ENCODE data around the gene ST6GALNAC5. TPM values are rescaled to one million over a fixed set of nuclear protein-coding genes. Genes with fewer than 3 reads are reported as not detected.
A peak's percentile ranks its signal among the peaks of the same experiment; 100 is the strongest.

The ST6GALNAC5 gene
- total and polyA plus RNA-seq, 2 experiments from 2014 or later: 4.1 to 19.2 TPM

DNA sequence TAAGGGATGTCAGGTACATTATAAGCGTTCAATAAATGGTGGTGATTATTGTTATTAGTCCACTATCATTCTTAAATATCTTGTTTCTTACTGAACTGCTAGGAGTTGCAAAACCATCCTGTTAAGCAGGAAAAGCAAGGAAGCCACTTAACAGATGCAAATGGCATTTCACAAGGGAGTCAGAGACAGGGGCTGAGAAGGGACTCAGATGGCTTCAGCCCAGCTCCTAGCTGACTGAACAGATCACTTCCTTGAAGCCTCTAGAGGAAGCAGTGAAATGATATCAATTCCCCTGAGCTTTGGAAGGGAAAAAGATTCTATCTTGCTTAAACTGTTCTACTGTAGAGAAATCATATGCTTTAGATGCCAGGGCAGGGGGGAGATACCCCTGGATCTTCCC is 151.5 kb downstream of the ST6GALNAC5 start:
- Histone ChIP-seq H3K9me2 (ENCODE audit: insufficient read depth) (peaks cover 11% of the 10 kb centered on the region), H3K27me3 (ENCODE audit: insufficient read depth) (no peaks in the 10 kb centered on the region), H3K4me2 (peak overlapping the region; percentile 4), H2AFZ (no peak overlapping the region), H4K20me1 (replicated peaks; ENCODE audit: insufficient read depth) (no peaks in the 10 kb centered on the region), H3K4me3 (no peak overlapping the region), H3K79me2 (replicated peaks; ENCODE audit: insufficient read depth) (no peaks in the 10 kb centered on the region), H3F3A (replicated peaks; ENCODE audit: low read depth) (no peaks in the 10 kb centered on the region), H3K36me3 (ENCODE audit: insufficient read depth) (no peaks in the 10 kb centered on the region), H3K4me1 (ENCODE audit: insufficient read depth) (peaks cover 21% of the 10 kb centered on the region), H3K27ac (ENCODE audit: low read depth) (no peak overlapping the region)
- Mint-ChIP-seq H3K4me1 (peaks cover 44% of the 10 kb centered on the region), H3K9me3 (no peaks in the 10 kb centered on the region), H3K4me3 (no peak overlapping the region), H3K27me3 (ENCODE audit: insufficient read depth, low read depth, poor library complexity) (no peaks in the 10 kb centered on the region), H3K27ac (no peak overlapping the region), H3K36me3 (ENCODE audit: low read depth) (peaks cover 2% of the 10 kb centered on the region; the same call in 1 of the 3 replicates)
- peak; percentile 53 for DNase-seq (ENCODE audit: low spot score)
- TF ChIP-seq JUNB (IDR thresholded peaks at IDR 0.05; ENCODE audit: unreplicated experiment): no peak
- TF ChIP-seq, protein P1, sequence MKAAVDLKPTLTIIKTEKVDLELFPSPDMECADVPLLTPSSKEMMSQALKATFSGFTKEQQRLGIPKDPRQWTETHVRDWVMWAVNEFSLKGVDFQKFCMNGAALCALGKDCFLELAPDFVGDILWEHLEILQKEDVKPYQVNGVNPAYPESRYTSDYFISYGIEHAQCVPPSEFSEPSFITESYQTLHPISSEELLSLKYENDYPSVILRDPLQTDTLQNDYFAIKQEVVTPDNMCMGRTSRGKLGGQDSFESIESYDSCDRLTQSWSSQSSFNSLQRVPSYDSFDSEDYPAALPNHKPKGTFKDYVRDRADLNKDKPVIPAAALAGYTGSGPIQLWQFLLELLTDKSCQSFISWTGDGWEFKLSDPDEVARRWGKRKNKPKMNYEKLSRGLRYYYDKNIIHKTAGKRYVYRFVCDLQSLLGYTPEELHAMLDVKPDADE (IDR thresholded peaks at IDR 0.05): no peak
- TF ChIP-seq ZNF331 (CRISPR knock-in tag; IDR thresholded peaks at IDR 0.05; ENCODE audit: low read depth): no peak
- TF ChIP-seq EZH2 (IDR thresholded peaks at IDR 0.05; ENCODE audit: low read depth, unreplicated experiment): no peak
- TF ChIP-seq NANOG (IDR thresholded peaks at IDR 0.05; ENCODE audit: borderline replicate concordance): no peak
- TF ChIP-seq, protein P2, sequence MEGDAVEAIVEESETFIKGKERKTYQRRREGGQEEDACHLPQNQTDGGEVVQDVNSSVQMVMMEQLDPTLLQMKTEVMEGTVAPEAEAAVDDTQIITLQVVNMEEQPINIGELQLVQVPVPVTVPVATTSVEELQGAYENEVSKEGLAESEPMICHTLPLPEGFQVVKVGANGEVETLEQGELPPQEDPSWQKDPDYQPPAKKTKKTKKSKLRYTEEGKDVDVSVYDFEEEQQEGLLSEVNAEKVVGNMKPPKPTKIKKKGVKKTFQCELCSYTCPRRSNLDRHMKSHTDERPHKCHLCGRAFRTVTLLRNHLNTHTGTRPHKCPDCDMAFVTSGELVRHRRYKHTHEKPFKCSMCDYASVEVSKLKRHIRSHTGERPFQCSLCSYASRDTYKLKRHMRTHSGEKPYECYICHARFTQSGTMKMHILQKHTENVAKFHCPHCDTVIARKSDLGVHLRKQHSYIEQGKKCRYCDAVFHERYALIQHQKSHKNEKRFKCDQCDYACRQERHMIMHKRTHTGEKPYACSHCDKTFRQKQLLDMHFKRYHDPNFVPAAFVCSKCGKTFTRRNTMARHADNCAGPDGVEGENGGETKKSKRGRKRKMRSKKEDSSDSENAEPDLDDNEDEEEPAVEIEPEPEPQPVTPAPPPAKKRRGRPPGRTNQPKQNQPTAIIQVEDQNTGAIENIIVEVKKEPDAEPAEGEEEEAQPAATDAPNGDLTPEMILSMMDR (conservative IDR thresholded peaks at IDR 0.05; ENCODE audit: low read depth in 2 of 2): no peak
- no peak for TF ChIP-seq STAT1 (IDR thresholded peaks at IDR 0.05; ENCODE audit: unreplicated experiment)
- no peak for TF ChIP-seq ZNF462 (CRISPR knock-in tag; IDR thresholded peaks at IDR 0.05)
- TF ChIP-seq REST (IDR thresholded peaks at IDR 0.05; ENCODE audit: unreplicated experiment): no peak
- no peak for TF ChIP-seq ZNF114 (CRISPR knock-in tag; IDR thresholded peaks at IDR 0.05)
- TF ChIP-seq CREB1 (CRISPR knock-in tag; IDR thresholded peaks at IDR 0.05; ENCODE audit: low read depth): no peak
- no peak for TF ChIP-seq EZH2phosphoT487 (IDR thresholded peaks at IDR 0.05; ENCODE audit: unreplicated experiment)
- TF ChIP-seq POLR2AphosphoS5 (IDR thresholded peaks at IDR 0.05; ENCODE audit: low read depth): no peak
- peak; percentile 78 for ATAC-seq
